Measurements from ENCODE around the gene MEX3C. TPM values are rescaled to one million over a fixed set of nuclear protein-coding genes. Genes with fewer than 3 reads are reported as not detected.

The MEX3C gene
- polyA plus RNA-seq, 1 of the 3 experiments (the other 2 are of a cell fraction): 25.1 TPM

DNA sequence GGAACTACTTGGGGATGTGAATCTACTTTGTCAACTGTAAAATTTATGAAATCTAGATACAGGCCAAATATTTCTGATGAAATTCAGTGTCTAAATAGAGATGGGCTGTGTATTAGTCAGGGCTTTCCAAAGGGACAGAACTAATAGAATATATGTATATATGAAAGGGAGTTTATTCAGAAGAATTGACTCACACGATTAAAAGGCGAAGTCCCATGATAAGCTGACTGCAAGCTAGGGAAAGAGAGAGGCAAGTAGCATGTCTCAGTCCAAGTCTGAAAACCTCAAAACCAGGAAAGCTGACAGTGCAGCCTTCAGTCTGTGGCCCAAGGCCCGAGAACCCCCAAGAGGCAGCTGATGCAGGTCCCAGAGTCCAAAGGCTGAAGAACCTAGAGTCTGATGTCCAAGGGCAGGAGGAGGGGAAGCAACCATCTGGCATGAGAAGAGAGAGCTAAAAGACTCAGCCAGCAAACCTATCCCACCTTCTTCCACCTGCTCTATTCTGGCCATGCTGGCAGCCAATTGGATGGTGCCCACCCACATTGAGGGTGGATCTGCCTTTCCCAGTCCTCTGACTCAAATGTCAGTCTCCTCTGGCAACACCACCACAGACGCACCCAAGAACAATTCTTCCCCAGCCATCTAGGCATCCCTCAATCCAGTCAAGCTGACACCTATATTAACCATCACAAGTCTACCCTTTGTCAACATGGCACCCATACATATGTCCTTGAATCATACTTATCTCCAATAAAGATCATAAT lies 29.3 kb upstream of the MEX3C start:
- H3K27me3 ChIP-seq (ENCODE audit: insufficient read depth): no peaks in the 10 kb centered on the region
- DNase-seq: no peak
- no peaks in the 10 kb centered on the region for H3K9me3 ChIP-seq
- WGBS (ENCODE audit: low lambda C conversion rate): 82% methylated on average over 3 of the region's 4 CpGs
- H3K9ac ChIP-seq: no peak overlapping the region
- CTCF ChIA-PET: no interaction called here
- no peak overlapping the region for H3K4me2 ChIP-seq
- H3K4me3 ChIP-seq (ENCODE audit: low read depth in 2 of 2, low read length in 1 of 2): no peak overlapping the region
- H3K9me2 ChIP-seq: no peaks in the 10 kb centered on the region
- no peaks in the 10 kb centered on the region for H3K4me1 ChIP-seq (ENCODE audit: control insufficient read depth in 1 of 2, insufficient read depth in 2 of 2, low read depth in 1 of 2, low read length in 1 of 2)
- POLR2A ChIA-PET: no interaction called here
- no peak overlapping the region for H2AFZ ChIP-seq (ENCODE audit: low read depth)
- H3F3A ChIP-seq (replicated peaks; ENCODE audit: insufficient read depth): no peaks in the 10 kb centered on the region
- TF ChIP-seq, protein P1, sequence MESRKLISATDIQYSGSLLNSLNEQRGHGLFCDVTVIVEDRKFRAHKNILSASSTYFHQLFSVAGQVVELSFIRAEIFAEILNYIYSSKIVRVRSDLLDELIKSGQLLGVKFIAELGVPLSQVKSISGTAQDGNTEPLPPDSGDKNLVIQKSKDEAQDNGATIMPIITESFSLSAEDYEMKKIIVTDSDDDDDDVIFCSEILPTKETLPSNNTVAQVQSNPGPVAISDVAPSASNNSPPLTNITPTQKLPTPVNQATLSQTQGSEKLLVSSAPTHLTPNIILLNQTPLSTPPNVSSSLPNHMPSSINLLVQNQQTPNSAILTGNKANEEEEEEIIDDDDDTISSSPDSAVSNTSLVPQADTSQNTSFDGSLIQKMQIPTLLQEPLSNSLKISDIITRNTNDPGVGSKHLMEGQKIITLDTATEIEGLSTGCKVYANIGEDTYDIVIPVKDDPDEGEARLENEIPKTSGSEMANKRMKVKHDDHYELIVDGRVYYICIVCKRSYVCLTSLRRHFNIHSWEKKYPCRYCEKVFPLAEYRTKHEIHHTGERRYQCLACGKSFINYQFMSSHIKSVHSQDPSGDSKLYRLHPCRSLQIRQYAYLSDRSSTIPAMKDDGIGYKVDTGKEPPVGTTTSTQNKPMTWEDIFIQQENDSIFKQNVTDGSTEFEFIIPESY (IDR thresholded peaks at IDR 0.05; ENCODE audit: borderline replicate concordance, low read depth): no peak
- H4K20me1 ChIP-seq (ENCODE audit: insufficient read depth): no peaks in the 10 kb centered on the region
- H3K36me3 ChIP-seq (replicated peaks in 1 of 2; ENCODE audit: control insufficient read depth in 1 of 2, insufficient read depth in 2 of 2, low read length in 1 of 2): no peaks in the 10 kb centered on the region
- no peak overlapping the region for H3K27ac ChIP-seq (ENCODE audit: low read depth in 2 of 2, low read length in 1 of 2)
- no peaks in the 10 kb centered on the region for H3K79me2 ChIP-seq (ENCODE audit: insufficient read depth)

DNA sequence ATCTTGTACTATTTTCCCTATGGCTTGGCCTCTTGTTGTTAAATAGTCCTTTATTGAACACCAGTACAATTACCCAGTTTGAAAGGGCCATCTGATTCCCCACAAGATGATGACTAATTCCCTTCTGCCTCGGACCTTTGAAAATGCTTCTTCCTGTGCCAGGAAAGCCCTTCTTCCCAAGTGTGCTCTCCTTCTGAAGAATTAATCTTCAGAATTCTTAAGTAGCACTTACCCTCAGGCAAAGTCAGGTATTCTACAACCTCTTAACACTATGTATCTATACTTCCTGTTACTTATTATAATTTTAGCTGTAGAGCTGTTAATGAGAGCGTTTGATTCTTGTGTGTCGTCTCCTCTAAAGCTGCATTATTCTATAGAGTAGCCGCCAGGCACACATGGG lies 28.6 kb upstream of the MEX3C start:
- Histone ChIP-seq H3K4me2 (no peak overlapping the region), H3K4me3 (ENCODE audit: low read depth in 2 of 2, low read length in 1 of 2) (no peak overlapping the region), H3K36me3 (replicated peaks in 1 of 2; ENCODE audit: control insufficient read depth in 1 of 2, insufficient read depth in 2 of 2, low read length in 1 of 2) (no peaks in the 10 kb centered on the region), H3K9me3 (no peaks in the 10 kb centered on the region), H4K20me1 (ENCODE audit: insufficient read depth) (no peaks in the 10 kb centered on the region), H2AFZ (ENCODE audit: low read depth) (no peak overlapping the region), H3K4me1 (ENCODE audit: control insufficient read depth in 1 of 2, insufficient read depth in 2 of 2, low read depth in 1 of 2, low read length in 1 of 2) (no peaks in the 10 kb centered on the region), H3K27ac (ENCODE audit: low read depth in 2 of 2, low read length in 1 of 2) (no peak overlapping the region), H3K9ac (no peak overlapping the region), H3K9me2 (no peaks in the 10 kb centered on the region), H3K27me3 (ENCODE audit: insufficient read depth) (no peaks in the 10 kb centered on the region), H3K79me2 (ENCODE audit: insufficient read depth) (no peaks in the 10 kb centered on the region), H3F3A (replicated peaks; ENCODE audit: insufficient read depth) (no peaks in the 10 kb centered on the region)
- TF ChIP-seq, protein P2, sequence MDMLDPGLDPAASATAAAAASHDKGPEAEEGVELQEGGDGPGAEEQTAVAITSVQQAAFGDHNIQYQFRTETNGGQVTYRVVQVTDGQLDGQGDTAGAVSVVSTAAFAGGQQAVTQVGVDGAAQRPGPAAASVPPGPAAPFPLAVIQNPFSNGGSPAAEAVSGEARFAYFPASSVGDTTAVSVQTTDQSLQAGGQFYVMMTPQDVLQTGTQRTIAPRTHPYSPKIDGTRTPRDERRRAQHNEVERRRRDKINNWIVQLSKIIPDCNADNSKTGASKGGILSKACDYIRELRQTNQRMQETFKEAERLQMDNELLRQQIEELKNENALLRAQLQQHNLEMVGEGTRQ (IDR thresholded peaks at IDR 0.05; ENCODE audit: borderline replicate concordance, low read depth, low read length): no peak
- TF ChIP-seq FOXJ3 (CRISPR knock-in tag; IDR thresholded peaks at IDR 0.05) (no peak), EP300 (IDR thresholded peaks at IDR 0.05; ENCODE audit: borderline replicate concordance in 1 of 2, low read depth in 1 of 2, low read length in 1 of 2) (no peak), FOXM1 (IDR thresholded peaks at IDR 0.05; ENCODE audit: low read depth) (no peak), MEF2A (IDR thresholded peaks at IDR 0.05; ENCODE audit: borderline replicate concordance, low read depth) (no peak), TEAD4 (IDR thresholded peaks at IDR 0.05; ENCODE audit: borderline replicate concordance, insufficient read depth) (no peak), CHD2 (IDR thresholded peaks at IDR 0.05; ENCODE audit: low read length, partially characterized antibody) (no peak), RCOR1 (IDR thresholded peaks at IDR 0.05; ENCODE audit: low read length) (no peak), FOSL2 (IDR thresholded peaks at IDR 0.05; ENCODE audit: borderline replicate concordance, low read depth) (no peak)
- TF ChIP-seq, protein P3, sequence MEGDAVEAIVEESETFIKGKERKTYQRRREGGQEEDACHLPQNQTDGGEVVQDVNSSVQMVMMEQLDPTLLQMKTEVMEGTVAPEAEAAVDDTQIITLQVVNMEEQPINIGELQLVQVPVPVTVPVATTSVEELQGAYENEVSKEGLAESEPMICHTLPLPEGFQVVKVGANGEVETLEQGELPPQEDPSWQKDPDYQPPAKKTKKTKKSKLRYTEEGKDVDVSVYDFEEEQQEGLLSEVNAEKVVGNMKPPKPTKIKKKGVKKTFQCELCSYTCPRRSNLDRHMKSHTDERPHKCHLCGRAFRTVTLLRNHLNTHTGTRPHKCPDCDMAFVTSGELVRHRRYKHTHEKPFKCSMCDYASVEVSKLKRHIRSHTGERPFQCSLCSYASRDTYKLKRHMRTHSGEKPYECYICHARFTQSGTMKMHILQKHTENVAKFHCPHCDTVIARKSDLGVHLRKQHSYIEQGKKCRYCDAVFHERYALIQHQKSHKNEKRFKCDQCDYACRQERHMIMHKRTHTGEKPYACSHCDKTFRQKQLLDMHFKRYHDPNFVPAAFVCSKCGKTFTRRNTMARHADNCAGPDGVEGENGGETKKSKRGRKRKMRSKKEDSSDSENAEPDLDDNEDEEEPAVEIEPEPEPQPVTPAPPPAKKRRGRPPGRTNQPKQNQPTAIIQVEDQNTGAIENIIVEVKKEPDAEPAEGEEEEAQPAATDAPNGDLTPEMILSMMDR (IDR thresholded peaks at IDR 0.05): no peak
- TF ChIP-seq, protein P4, sequence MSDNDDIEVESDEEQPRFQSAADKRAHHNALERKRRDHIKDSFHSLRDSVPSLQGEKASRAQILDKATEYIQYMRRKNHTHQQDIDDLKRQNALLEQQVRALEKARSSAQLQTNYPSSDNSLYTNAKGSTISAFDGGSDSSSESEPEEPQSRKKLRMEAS (IDR thresholded peaks at IDR 0.05; ENCODE audit: low read depth): no peak
- ChIA-PET CTCF (interaction anchor here (0.7 kb wide), 1 partner anchor 52 kb away, joined by 3 read pairs; no protein-coding TSS in a partner anchor), POLR2A (no interaction called here)
- no peak for DNase-seq
- 61% methylated on average over 4 of the region's 4 CpGs for WGBS (ENCODE audit: low lambda C conversion rate)
